Parathyroid adenoma (tissue), 2 donors: Measurements from ENCODE around the gene TAB3.

Experiments used
- H2AFZ ChIP-seq: fragments of 300-600 bp; sonication (generic); one replicate; pipeline ENCODE4 v1.7.0; 2017; ENCODE audit warnings: antibody characterized with exemption, mild to moderate bottlenecking
- H3K27ac ChIP-seq: fragments of 300-600 bp; sonication (generic); one replicate; pipeline ENCODE4 v1.7.0; 2017
- H3K27me3 ChIP-seq: fragments of 300-600 bp; sonication (generic); one replicate; pipeline ENCODE4 v1.7.0; 2017; ENCODE audit warnings: low read length; ENCODE audit not compliant: control insufficient read depth, insufficient read depth
- H3K36me3 ChIP-seq: fragments of 300-600 bp; sonication (generic); one replicate; pipeline ENCODE4 v1.7.0; 2017; ENCODE audit warnings: low read length; ENCODE audit not compliant: control insufficient read depth, insufficient read depth
- H3K4me1 ChIP-seq: fragments of 300-600 bp; sonication (generic); one replicate; pipeline ENCODE4 v1.7.0; 2017; ENCODE audit warnings: control low read depth
- H3K4me2 ChIP-seq: fragments of 300-600 bp; sonication (generic); one replicate; pipeline ENCODE4 v1.7.0; 2017; ENCODE audit warnings: low read length
- H3K4me3 ChIP-seq: fragments of 300-600 bp; sonication (generic); one replicate; pipeline ENCODE4 v1.7.0; 2017; ENCODE audit warnings: low read depth, low read length
- H3K79me2 ChIP-seq: fragments of 300-600 bp; sonication (generic); one replicate; pipeline ENCODE4 v1.7.0; 2017; ENCODE audit warnings: control low read depth
- H3K9ac ChIP-seq: fragments of 300-600 bp; sonication (generic); one replicate; pipeline ENCODE4 v1.7.0; 2017; ENCODE audit warnings: mild to moderate bottlenecking
- H3K9me3 ChIP-seq: fragments of 300-600 bp; sonication (generic); one replicate; pipeline ENCODE4 v1.7.0; 2017; ENCODE audit warnings: low read length; ENCODE audit not compliant: control insufficient read depth
- TF ChIP-seq, protein P1 (sequence below): fragments of 300-600 bp; sonication (generic); IDR thresholded peaks from one replicate; pipeline ENCODE4 v1.7.0; 2017; ENCODE audit warnings: antibody characterized with exemption, mild to moderate bottlenecking
- donor health status: primary hyperparathyroidism.

Gene TAB3

DNA sequence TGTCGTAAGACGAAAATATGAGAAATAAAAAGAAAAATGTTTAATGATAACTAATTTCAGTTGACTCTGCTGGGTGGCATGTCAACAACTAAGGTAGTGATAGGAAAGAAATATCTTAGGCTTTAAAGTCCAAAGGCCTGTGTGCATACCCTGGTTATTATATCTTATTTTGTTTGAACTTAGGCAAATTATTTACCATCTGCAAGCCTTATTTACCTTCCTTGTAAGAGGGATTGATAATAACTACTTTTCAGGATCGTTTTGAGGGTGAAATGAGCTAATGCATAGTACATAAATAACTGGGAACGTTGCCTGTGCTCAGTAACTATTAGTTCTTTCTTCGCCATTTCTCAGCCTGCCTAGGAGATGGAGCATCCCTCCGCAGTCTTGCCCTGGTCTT, 41.6 kb upstream of the TAB3 start:
- H3K4me1 ChIP-seq: no peaks in the 10 kb centered on the region
- no peak overlapping the region for H3K27ac ChIP-seq
- H3K4me2 ChIP-seq: no peak overlapping the region
- no peak overlapping the region for H3K9ac ChIP-seq
- H3K9me3 ChIP-seq: no peaks in the 10 kb centered on the region
- TF ChIP-seq, protein P1, sequence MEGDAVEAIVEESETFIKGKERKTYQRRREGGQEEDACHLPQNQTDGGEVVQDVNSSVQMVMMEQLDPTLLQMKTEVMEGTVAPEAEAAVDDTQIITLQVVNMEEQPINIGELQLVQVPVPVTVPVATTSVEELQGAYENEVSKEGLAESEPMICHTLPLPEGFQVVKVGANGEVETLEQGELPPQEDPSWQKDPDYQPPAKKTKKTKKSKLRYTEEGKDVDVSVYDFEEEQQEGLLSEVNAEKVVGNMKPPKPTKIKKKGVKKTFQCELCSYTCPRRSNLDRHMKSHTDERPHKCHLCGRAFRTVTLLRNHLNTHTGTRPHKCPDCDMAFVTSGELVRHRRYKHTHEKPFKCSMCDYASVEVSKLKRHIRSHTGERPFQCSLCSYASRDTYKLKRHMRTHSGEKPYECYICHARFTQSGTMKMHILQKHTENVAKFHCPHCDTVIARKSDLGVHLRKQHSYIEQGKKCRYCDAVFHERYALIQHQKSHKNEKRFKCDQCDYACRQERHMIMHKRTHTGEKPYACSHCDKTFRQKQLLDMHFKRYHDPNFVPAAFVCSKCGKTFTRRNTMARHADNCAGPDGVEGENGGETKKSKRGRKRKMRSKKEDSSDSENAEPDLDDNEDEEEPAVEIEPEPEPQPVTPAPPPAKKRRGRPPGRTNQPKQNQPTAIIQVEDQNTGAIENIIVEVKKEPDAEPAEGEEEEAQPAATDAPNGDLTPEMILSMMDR: no peak
- no peaks in the 10 kb centered on the region for H3K27me3 ChIP-seq
- H2AFZ ChIP-seq: no peak overlapping the region
- no peaks in the 10 kb centered on the region for H3K79me2 ChIP-seq
- H3K36me3 ChIP-seq: no peaks in the 10 kb centered on the region
- no peak overlapping the region for H3K4me3 ChIP-seq

DNA sequence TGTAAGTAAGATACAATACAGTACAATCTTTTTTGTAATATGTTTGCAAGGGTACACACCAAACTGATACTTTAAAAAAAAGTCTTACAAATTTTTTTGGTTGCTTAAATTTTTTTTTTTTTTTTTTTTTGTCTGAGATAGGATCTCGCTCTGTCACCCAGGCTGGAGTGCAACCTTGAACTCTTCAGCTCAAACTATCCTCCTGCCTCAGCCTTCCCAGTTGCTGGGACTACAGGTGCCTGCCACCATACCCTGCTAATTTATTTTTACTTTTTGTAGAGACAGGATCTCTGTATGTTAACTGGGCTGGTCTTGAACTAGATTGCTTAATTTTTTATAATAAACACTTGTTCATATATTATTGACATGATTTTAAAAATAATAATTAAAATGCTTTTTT, 41.1 kb upstream of the TAB3 start:
- Histone ChIP-seq H3K9me3 (no peaks in the 10 kb centered on the region), H2AFZ (no peak overlapping the region), H3K4me2 (no peak overlapping the region), H3K27me3 (no peaks in the 10 kb centered on the region), H3K4me3 (no peak overlapping the region), H3K4me1 (no peaks in the 10 kb centered on the region), H3K36me3 (no peaks in the 10 kb centered on the region), H3K9ac (no peak overlapping the region), H3K27ac (no peak overlapping the region), H3K79me2 (no peaks in the 10 kb centered on the region)
- TF ChIP-seq, protein P1: no peak

DNA sequence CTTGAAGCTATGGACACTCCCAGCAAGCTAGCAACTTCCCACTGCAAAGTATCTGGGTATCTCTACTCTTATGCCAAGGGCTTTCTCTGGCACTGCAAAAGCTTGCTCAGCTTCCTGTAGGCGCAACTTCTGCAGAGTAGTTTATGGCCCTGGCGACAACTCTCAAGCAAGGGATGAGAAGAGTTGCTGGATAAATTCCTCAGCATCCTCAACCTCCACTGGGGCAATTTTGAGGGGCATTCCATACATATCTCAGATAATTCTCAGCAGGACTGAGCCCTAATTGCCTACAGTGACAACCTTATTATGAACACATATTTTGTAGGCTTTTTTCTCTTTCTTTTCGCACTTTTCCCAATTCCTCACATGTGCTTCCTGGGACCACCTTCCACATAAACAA, 31.2 kb upstream of the TAB3 start:
- no peak overlapping the region for H3K4me2 ChIP-seq
- H3K4me3 ChIP-seq: no peak overlapping the region
- H3K9ac ChIP-seq: no peak overlapping the region
- no peaks in the 10 kb centered on the region for H3K36me3 ChIP-seq
- H2AFZ ChIP-seq: no peak overlapping the region
- H3K27ac ChIP-seq: no peak overlapping the region
- no peaks in the 10 kb centered on the region for H3K4me1 ChIP-seq
- no peaks in the 10 kb centered on the region for H3K79me2 ChIP-seq
- no peaks in the 10 kb centered on the region for H3K27me3 ChIP-seq
- TF ChIP-seq, protein P1: no peak
- no peaks in the 10 kb centered on the region for H3K9me3 ChIP-seq

DNA sequence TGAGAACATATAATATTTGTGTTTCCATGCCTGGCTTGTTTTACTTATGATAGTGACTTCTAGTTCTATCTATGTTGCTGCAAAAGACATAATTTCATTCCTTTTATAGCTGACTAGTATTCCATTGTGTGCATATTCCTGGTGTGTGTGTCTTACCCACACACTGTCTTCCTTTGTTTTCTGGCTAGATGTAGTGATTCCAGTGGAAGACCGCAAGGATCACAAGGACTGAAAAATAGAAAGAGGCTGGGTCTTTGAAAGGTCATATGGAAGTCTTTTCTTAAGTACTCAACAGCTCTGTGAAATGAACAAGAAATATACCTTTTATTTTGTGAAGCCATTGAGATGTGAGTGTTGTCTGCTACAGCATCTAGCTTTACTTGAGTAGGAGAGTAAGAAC, 29.4 kb upstream of the TAB3 start:
- Histone ChIP-seq H3K27ac (no peak overlapping the region), H3K79me2 (no peaks in the 10 kb centered on the region), H3K4me2 (no peak overlapping the region), H3K4me3 (no peak overlapping the region), H3K27me3 (no peaks in the 10 kb centered on the region), H3K9ac (no peak overlapping the region), H3K36me3 (no peaks in the 10 kb centered on the region), H2AFZ (no peak overlapping the region), H3K9me3 (no peaks in the 10 kb centered on the region), H3K4me1 (no peaks in the 10 kb centered on the region)
- TF ChIP-seq, protein P1: no peak

DNA sequence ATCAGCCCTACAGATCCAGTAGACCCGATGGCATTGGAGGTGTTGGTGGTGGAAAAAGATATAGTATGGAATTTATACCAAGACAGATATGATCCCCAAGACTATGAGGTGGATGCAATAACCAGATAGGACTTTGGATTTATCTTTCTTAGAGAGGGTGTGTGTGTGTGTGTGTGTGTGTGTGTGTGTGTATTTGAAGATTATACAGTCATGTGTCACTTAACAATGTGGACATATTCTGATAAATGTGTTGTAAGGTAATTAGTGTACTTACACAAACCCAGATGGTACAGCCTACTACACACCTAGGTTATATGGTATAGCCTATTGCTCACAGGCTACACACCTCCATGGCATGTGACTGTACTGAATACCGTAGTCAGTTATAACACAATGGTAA, 24.4 kb upstream of the TAB3 start:
- TF ChIP-seq, protein P1: no peak

More for the DNA sequence above, 24.4 kb upstream of the TAB3 start:
- H3K4me2 ChIP-seq: no peak overlapping the region
- H2AFZ ChIP-seq: no peak overlapping the region
- H3K27ac ChIP-seq: no peak overlapping the region
- H3K79me2 ChIP-seq: no peaks in the 10 kb centered on the region
- H3K9ac ChIP-seq: no peak overlapping the region
- H3K27me3 ChIP-seq: no peaks in the 10 kb centered on the region
- no peaks in the 10 kb centered on the region for H3K4me1 ChIP-seq
- H3K9me3 ChIP-seq: no peaks in the 10 kb centered on the region
- no peaks in the 10 kb centered on the region for H3K36me3 ChIP-seq
- H3K4me3 ChIP-seq: no peak overlapping the region
